ENCODE results near the gene ACTR3C.

- TF ChIP-seq POLR2A (IDR thresholded peaks at IDR 0.05; ENCODE audit: low read length) (no peak), GATA1 (IDR thresholded peaks at IDR 0.05; ENCODE audit: low read depth, low read length) (no peak)
These were observed 38.1 kb upstream of the ACTR3C start for GRCh38 chr7:150361402-150361801.

All from erythroblast (primary cell).